ENCODE results near the gene BLOC1S5. TPM values are rescaled to one million over a fixed set of nuclear protein-coding genes. Genes with fewer than 3 reads are reported as not detected.
"Not testable (repeated sequence)": the region's sequence is repeated elsewhere in the genome, so short reads cannot be mapped to it uniquely, and the experiment has no call there.

The BLOC1S5 gene
- total RNA-seq, 1 donor from 2014 or later = 19.5 TPM

GRCh38 chr6:7993952-7994351 lies 70.2 kb downstream of the BLOC1S5 start:
- no peak for DNase-seq (ENCODE audit: low spot score)

GRCh38 chr6:7993399-7993798 lies 70.8 kb downstream of the BLOC1S5 start:
- no peak for DNase-seq (ENCODE audit: low spot score)

- peak; percentile 96 for DNase-seq (ENCODE audit: low spot score)
These were observed 72.0 kb downstream of the BLOC1S5 start for GRCh38 chr6:7992002-7992815.

GRCh38 chr6:7991536-7991935 lies 72.7 kb downstream of the BLOC1S5 start:
- DNase-seq (ENCODE audit: low spot score) = no peak

GRCh38 chr6:7986219-7986618 lies 78.0 kb downstream of the BLOC1S5 start:
- no peak for DNase-seq (ENCODE audit: low spot score)

GRCh38 chr6:7983967-7984366 lies 80.2 kb downstream of the BLOC1S5 start:
- DNase-seq (ENCODE audit: low spot score) = not testable (repeated sequence)

- no peak for DNase-seq (ENCODE audit: low spot score)
These were observed 84.4 kb downstream of the BLOC1S5 start for GRCh38 chr6:7979831-7980230.

- DNase-seq (ENCODE audit: low spot score) = no peak
These were observed 85.5 kb downstream of the BLOC1S5 start for GRCh38 chr6:7978736-7979135.

GRCh38 chr6:7976485-7977056 lies 87.6 kb downstream of the BLOC1S5 start:
- no peak for DNase-seq (ENCODE audit: low spot score)

GRCh38 chr6:7975764-7976146 lies 88.4 kb downstream of the BLOC1S5 start:
- DNase-seq (ENCODE audit: low spot score) = no peak

GRCh38 chr6:7974938-7975763 lies 89.0 kb downstream of the BLOC1S5 start:
- DNase-seq (ENCODE audit: low spot score) = peak; percentile 98

- DNase-seq (ENCODE audit: low spot score) = no peak
These were observed 89.6 kb downstream of the BLOC1S5 start for GRCh38 chr6:7974565-7974937.

- DNase-seq (ENCODE audit: low spot score) = no peak
These were observed 90.6 kb downstream of the BLOC1S5 start for GRCh38 chr6:7973584-7973983.

GRCh38 chr6:7971499-7971898 lies 92.7 kb downstream of the BLOC1S5 start:
- no peak for DNase-seq (ENCODE audit: low spot score)

- no peak for DNase-seq (ENCODE audit: low spot score)
These were observed 93.6 kb downstream of the BLOC1S5 start for GRCh38 chr6:7970616-7971015.

Other genes with a start within 250 kb of the BLOC1S5 start
- 432 TPM for gene TXNDC5, start 153.6 kb downstream of the BLOC1S5 start, total RNA-seq (ENCODE audit: insufficient read depth, low replicate concordance)
- gene EEF1E1, start 38.2 kb upstream of the BLOC1S5 start, total RNA-seq (ENCODE audit: insufficient read depth, low replicate concordance) = 5.8 TPM

Measured in umbilical cord (tissue), 2 donors.